B cell (primary cell): ENCODE results near the gene TTC24.

Source experiments
- CTCF ChIP-seq: fragments of 200-600 bp; IDR thresholded peaks from one replicate; pipeline ENCODE4 v1.8.0; 2022; ENCODE audit warnings: antibody characterized with exemption, mild to moderate bottlenecking
- EZH2 ChIP-seq: IDR thresholded peaks from 2 replicates; pipeline ENCODE4 v1.6.1; 2012; ENCODE audit warnings: borderline replicate concordance, low read depth, mild to moderate bottlenecking, moderate library complexity, low read length; ENCODE audit not compliant: insufficient read depth, poor library complexity, severe bottlenecking

- TF ChIP-seq CTCF (no peak), EZH2 (no peak)
Observed at GRCh38 chr1:156543066-156543465, 36.5 kb upstream of the TTC24 start.
